ENCODE data around the gene SLC25A46.

SLC25A46 gene

GRCh38 chr5:110751902-110752762 lies 13.3 kb downstream of the SLC25A46 start (continued):
- no peak for TF ChIP-seq ZNF555 (tag by site-specific recombination; conservative IDR thresholded peaks at IDR 0.05)
- no peak for TF ChIP-seq ELK4 (IDR thresholded peaks at IDR 0.05; ENCODE audit: borderline replicate concordance, low read depth, low read length)
- TF ChIP-seq ZNF2 (tag by site-specific recombination; IDR thresholded peaks at IDR 0.05): no peak
- TF ChIP-seq ZNF416 (tag by site-specific recombination; IDR thresholded peaks at IDR 0.05): no peak
- no peak for TF ChIP-seq HOXC10 (CRISPR knock-in tag; IDR thresholded peaks at IDR 0.05)
- TF ChIP-seq TCF7L2 (IDR thresholded peaks at IDR 0.05; ENCODE audit: borderline replicate concordance, low read depth, low read length): no peak
- no peak for TF ChIP-seq ZNF645 (tag by site-specific recombination; IDR thresholded peaks at IDR 0.05)

- H3K4me1 ChIP-seq (ENCODE audit: control insufficient read depth, insufficient read depth, low read length): no peaks in the 10 kb centered on the region
- H3K36me3 ChIP-seq (ENCODE audit: control insufficient read depth in 2 of 2, insufficient read depth in 1 of 2, low read length in 2 of 2): peaks cover 24 to 56% of the 10 kb centered on the region in 2 experiments; a peak in 2 of 3 replicates
- no peak overlapping the region for H3K27ac ChIP-seq (ENCODE audit: extremely low read depth, low read depth, low read length)
- H3K9me3 ChIP-seq (ENCODE audit: control insufficient read depth, insufficient read depth, low read depth, low read length): no peaks in the 10 kb centered on the region
- CTCF ChIA-PET: interaction anchor here (1.1 kb wide), 1 partner anchor 16 kb away, joined by 3 read pairs; no protein-coding TSS in a partner anchor
- no peak overlapping the region for H3K4me3 ChIP-seq (ENCODE audit: low read depth, low read length)
- POLR2A ChIA-PET: no interaction called here
- no peak for TF ChIP-seq PRDM10 (tag by site-specific recombination; IDR thresholded peaks at IDR 0.05)
- TF ChIP-seq ZNF777 (tag by site-specific recombination; IDR thresholded peaks at IDR 0.05; ENCODE audit: borderline replicate concordance): no peak
- TF ChIP-seq ZNF175 (tag by site-specific recombination; IDR thresholded peaks at IDR 0.05): no peak
- no peak for TF ChIP-seq ZNF416 (tag by site-specific recombination; IDR thresholded peaks at IDR 0.05)
- no peak for TF ChIP-seq ZNF221 (tag by site-specific recombination; IDR thresholded peaks at IDR 0.05; ENCODE audit: borderline replicate concordance)
- TF ChIP-seq HIC1 (tag by site-specific recombination; IDR thresholded peaks at IDR 0.05): no peak
- no peak for TF ChIP-seq RBAK (tag by site-specific recombination; IDR thresholded peaks at IDR 0.05)
- no peak for TF ChIP-seq ZNF501 (tag by site-specific recombination; IDR thresholded peaks at IDR 0.05)
- TF ChIP-seq ZNF148 (tag by site-specific recombination; IDR thresholded peaks at IDR 0.05; ENCODE audit: borderline replicate concordance): no peak
- no peak for TF ChIP-seq BCL11B (tag by site-specific recombination; IDR thresholded peaks at IDR 0.05; ENCODE audit: low read depth)
- TF ChIP-seq ZNF488 (tag by site-specific recombination; IDR thresholded peaks at IDR 0.05): no peak
- TF ChIP-seq ZNF350 (tag by site-specific recombination; IDR thresholded peaks at IDR 0.05): no peak
- TF ChIP-seq ZNF623 (tag by site-specific recombination; IDR thresholded peaks at IDR 0.05): no peak
- TF ChIP-seq ZNF404 (tag by site-specific recombination; IDR thresholded peaks at IDR 0.05): no peak
- no peak for TF ChIP-seq ZNF311 (tag by site-specific recombination; IDR thresholded peaks at IDR 0.05; ENCODE audit: borderline replicate concordance)
- TF ChIP-seq ZFP3 (tag by site-specific recombination; IDR thresholded peaks at IDR 0.05; ENCODE audit: low read depth): no peak
- TF ChIP-seq ZNF660 (tag by site-specific recombination; IDR thresholded peaks at IDR 0.05): no peak
- no peak for TF ChIP-seq ZNF561 (tag by site-specific recombination; IDR thresholded peaks at IDR 0.05; ENCODE audit: borderline replicate concordance)
These were observed 14.1 kb downstream of the SLC25A46 start for GRCh38 chr5:110752953-110753352.

Data from HEK293 (cell line).